ENCODE data around the gene TRIM6. TPM values are rescaled to one million over a fixed set of nuclear protein-coding genes. Genes with fewer than 3 reads are reported as not detected.

TRIM6 gene
- total and polyA plus RNA-seq, 9 of the 15 experiments (the other 6 are each of a cell fraction or from before 2014, with no cell fraction given): 5.0 to 11.8 (median 8.7) TPM

DNA sequence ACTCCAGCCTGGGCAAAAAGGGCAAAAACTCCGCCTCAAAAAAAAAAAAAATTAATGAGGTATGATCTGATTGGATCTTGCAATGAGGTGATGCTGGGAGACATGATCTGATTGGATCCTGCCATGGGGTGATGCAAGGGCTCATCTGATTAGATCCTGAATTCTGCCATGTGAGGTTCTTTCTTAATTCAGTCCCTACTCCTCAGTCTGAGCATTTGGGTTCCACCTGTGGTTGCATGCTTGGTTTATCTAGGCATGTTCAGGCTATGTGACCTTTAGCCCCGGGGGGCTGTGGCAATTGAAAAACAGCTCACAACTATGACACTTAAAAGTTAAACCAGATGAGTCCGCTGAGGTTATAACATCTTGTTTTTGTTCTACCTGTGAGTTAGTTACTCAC lies 4.8 kb upstream of the TRIM6 start (continued):
- TF ChIP-seq CSDE1 (IDR thresholded peaks at IDR 0.05): no peak
- TF ChIP-seq NFE2L1 (tag; IDR thresholded peaks at IDR 0.05; ENCODE audit: borderline replicate concordance, low read depth): no peak
- no peak for TF ChIP-seq ZBTB43 (CRISPR knock-in tag; IDR thresholded peaks at IDR 0.05)
- TF ChIP-seq, protein P1, sequence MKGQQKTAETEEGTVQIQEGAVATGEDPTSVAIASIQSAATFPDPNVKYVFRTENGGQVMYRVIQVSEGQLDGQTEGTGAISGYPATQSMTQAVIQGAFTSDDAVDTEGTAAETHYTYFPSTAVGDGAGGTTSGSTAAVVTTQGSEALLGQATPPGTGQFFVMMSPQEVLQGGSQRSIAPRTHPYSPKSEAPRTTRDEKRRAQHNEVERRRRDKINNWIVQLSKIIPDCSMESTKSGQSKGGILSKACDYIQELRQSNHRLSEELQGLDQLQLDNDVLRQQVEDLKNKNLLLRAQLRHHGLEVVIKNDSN (CRISPR knock-in tag; IDR thresholded peaks at IDR 0.05): no peak
- no peak for TF ChIP-seq HOXB6 (CRISPR knock-in tag; IDR thresholded peaks at IDR 0.05; ENCODE audit: borderline replicate concordance)
- TF ChIP-seq TAF1 (IDR thresholded peaks at IDR 0.05; ENCODE audit: control insufficient read depth, extremely low read depth, insufficient read depth, low read length, severe bottlenecking): no peak
- 0 out of 2 replicates have a peak, but pooled peaks have one; percentile 26 for TF ChIP-seq SMARCA4 (IDR thresholded peaks at IDR 0.05)
- TF ChIP-seq ZNF740 (CRISPR knock-in tag; IDR thresholded peaks at IDR 0.05): no peak
- TF ChIP-seq ZNF740 (tag; IDR thresholded peaks at IDR 0.05): no peak
- peak; percentile 50; the same call in 1 of the 2 replicates for TF ChIP-seq POLR2AphosphoS5 (IDR thresholded peaks at IDR 0.05; ENCODE audit: control insufficient read depth, insufficient read depth, low read depth, low read length)
- TF ChIP-seq SRSF3 (IDR thresholded peaks at IDR 0.05; ENCODE audit: insufficient read depth, low read length): no peak
- TF ChIP-seq MEF2A (IDR thresholded peaks at IDR 0.05; ENCODE audit: control insufficient read depth, low read depth, low read length): no peak
- TF ChIP-seq ATF1 (CRISPR knock-in tag; IDR thresholded peaks at IDR 0.05): no peak
- TF ChIP-seq ATF1 (tag; IDR thresholded peaks at IDR 0.05): no peak
- no peak for TF ChIP-seq ZBED1 (IDR thresholded peaks at IDR 0.05)
- no peak for TF ChIP-seq HMG20B (CRISPR knock-in tag; IDR thresholded peaks at IDR 0.05)
- no peak for TF ChIP-seq NELFE (IDR thresholded peaks at IDR 0.05; ENCODE audit: insufficient read depth, insufficient read length)
- TF ChIP-seq GATAD2B (IDR thresholded peaks at IDR 0.05; ENCODE audit: borderline replicate concordance): no peak
- no peak for TF ChIP-seq THRA (IDR thresholded peaks at IDR 0.05)
- TF ChIP-seq L3MBTL2 (IDR thresholded peaks at IDR 0.05): 0 out of 2 replicates have a peak, but pooled peaks have one; percentile 17
- TF ChIP-seq EP300 (IDR thresholded peaks at IDR 0.05; ENCODE audit: low read length): peak; percentile 52; the same call in 1 of the 2 replicates
- TF ChIP-seq ZBTB34 (CRISPR knock-in tag; IDR thresholded peaks at IDR 0.05): no peak
- TF ChIP-seq SAFB (IDR thresholded peaks at IDR 0.05; ENCODE audit: borderline replicate concordance, low read depth, low read length): no peak
- no peak for TF ChIP-seq STAG1 (CRISPR knock-in tag; IDR thresholded peaks at IDR 0.05; ENCODE audit: borderline replicate concordance)
- peak; percentile 97 for TF ChIP-seq SREBF1 (IDR thresholded peaks at IDR 0.05; ENCODE audit: borderline replicate concordance, low read depth, low read length)
